Measurements from ENCODE around the gene EPHB2.

GRCh38 chr1:22778862-22779520 is 68.4 kb downstream of the EPHB2 start:
- TF ChIP-seq EP300 (IDR thresholded peaks at IDR 0.05; ENCODE audit: borderline replicate concordance): no peak
- no peak for TF ChIP-seq YY1 (IDR thresholded peaks at IDR 0.05; ENCODE audit: low read depth)

Measured in Ishikawa (cell line).